Measurements from ENCODE around the gene AGPAT4.

The AGPAT4 gene

DNA sequence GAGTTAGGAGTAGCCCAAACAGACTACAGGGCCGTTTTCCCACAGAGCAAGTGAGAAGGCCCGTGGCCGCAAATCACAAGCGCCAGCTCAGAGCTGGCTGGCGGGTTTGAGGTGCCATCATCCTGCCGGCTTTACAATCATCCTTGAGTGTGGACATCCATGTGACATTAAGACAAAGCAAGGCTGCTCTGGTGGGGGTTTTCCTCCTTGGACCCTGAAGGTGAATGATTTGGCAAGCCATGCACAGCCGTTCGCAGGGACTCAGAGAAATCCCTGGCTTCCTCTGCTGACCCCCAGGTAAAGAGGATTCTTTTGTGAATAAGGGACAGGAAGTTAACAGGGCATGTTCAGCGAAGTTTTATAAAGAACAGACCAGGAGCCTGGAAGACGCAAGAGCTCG is 137.2 kb downstream of the AGPAT4 start:
- H3K27ac Mint-ChIP-seq, result peak overlapping the region; percentile 92
- H3K27me3 Mint-ChIP-seq (ENCODE audit: low read depth, poor library complexity), result no peaks in the 10 kb centered on the region
- no peak for DNase-seq
- H3K4me3 Mint-ChIP-seq, result no peak overlapping the region
- H3K36me3 Mint-ChIP-seq (ENCODE audit: low read depth), result peaks cover 76% of the 10 kb centered on the region
- H3K9me3 Mint-ChIP-seq, result no peaks in the 10 kb centered on the region
- peaks cover 18% of the 10 kb centered on the region for H3K4me1 Mint-ChIP-seq
- TF ChIP-seq CTCF (IDR thresholded peaks at IDR 0.05), result no peak

DNA sequence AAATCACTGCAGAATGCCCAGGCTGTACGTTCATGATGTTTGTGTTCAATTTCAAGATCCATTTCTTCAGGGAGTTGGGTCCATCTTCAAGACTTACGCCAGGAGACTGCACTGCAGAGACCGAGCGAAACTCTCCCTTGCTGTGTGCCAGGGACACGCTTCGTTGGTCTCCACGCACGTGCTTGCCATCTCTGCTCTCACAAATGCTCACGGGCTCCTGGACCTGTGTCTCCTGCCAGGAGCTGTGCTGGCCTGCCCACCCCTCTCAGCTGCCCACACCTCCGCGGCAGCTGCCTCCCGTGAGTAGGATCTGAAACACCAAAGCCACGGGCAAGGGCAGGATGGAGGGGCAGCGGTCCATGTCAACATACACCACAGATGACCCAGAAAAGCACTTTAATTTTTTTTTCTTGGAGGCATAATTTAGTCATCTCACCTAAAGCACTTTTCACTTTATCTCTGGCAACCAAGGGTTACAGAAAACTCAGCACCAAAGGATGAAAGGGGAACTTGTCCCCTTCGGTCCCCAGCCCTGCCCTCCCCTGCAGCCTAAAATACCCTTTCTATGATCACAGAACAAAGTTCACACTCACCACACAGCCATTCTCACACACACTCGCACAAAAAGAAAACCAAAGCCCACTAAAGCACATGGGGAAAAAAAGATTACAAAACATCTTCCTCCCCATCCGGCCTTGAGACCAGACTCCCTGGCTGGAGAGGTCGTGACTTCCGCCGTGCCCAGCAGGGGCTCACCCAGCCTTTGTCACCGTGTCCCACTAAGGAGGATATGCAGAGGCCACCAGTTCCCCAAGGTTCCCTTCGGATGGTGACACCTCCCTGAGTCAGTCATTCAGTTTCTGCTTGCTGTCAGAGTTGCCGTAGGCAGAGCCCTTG is 137.9 kb downstream of the AGPAT4 start:
- peaks cover 77% of the 10 kb centered on the region for H3K36me3 Mint-ChIP-seq (ENCODE audit: low read depth)
- no peaks in the 10 kb centered on the region for H3K9me3 Mint-ChIP-seq
- no peak for DNase-seq
- H3K27ac Mint-ChIP-seq, result peak overlapping the region; percentile 92
- no peaks in the 10 kb centered on the region for H3K27me3 Mint-ChIP-seq (ENCODE audit: low read depth, poor library complexity)
- H3K4me1 Mint-ChIP-seq, result peaks cover 18% of the 10 kb centered on the region
- no peak for TF ChIP-seq CTCF (IDR thresholded peaks at IDR 0.05)
- H3K4me3 Mint-ChIP-seq, result no peak overlapping the region

- Mint-ChIP-seq H3K27ac (no peak overlapping the region), H3K4me3 (no peak overlapping the region), H3K27me3 (ENCODE audit: low read depth, poor library complexity) (peaks cover 5% of the 10 kb centered on the region), H3K4me1 (peaks cover 18% of the 10 kb centered on the region), H3K9me3 (peaks cover 10% of the 10 kb centered on the region), H3K36me3 (ENCODE audit: low read depth) (peaks cover 89% of the 10 kb centered on the region)
- no peak for DNase-seq
- TF ChIP-seq CTCF (IDR thresholded peaks at IDR 0.05), result no peak
These were observed 139.1 kb downstream of the AGPAT4 start for GRCh38 chr6:161134550-161135298.

DNA sequence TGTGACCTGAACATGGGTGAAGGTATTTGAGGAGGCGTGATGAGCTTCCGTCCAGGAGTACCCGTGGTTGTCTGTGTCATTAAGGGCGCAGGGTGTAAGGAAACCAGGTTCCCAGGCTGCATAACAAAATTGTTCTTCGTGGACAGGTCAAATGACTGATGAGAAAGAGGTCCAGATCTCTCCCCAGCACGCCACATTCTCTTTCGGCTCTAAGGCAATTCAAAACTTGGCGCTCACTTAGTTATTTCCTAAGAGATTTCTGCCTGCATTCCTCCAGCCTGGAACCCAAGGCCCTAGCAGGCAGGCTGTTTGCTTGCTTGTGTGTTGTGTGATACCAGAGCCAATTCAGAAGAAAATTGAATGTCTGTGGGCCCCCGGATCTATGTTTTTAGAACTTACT is 139.9 kb downstream of the AGPAT4 start:
- peaks cover 18% of the 10 kb centered on the region for H3K4me1 Mint-ChIP-seq
- DNase-seq, result no peak
- H3K4me3 Mint-ChIP-seq, result no peak overlapping the region
- peaks cover 5% of the 10 kb centered on the region for H3K27me3 Mint-ChIP-seq (ENCODE audit: low read depth, poor library complexity)
- peaks cover 93% of the 10 kb centered on the region for H3K36me3 Mint-ChIP-seq (ENCODE audit: low read depth)
- H3K27ac Mint-ChIP-seq, result peak overlapping the region; percentile 18
- TF ChIP-seq CTCF (IDR thresholded peaks at IDR 0.05), result no peak
- peaks cover 18% of the 10 kb centered on the region for H3K9me3 Mint-ChIP-seq

- Mint-ChIP-seq H3K27me3 (ENCODE audit: low read depth, poor library complexity) (peaks cover 5% of the 10 kb centered on the region), H3K4me3 (no peak overlapping the region), H3K36me3 (ENCODE audit: low read depth) (peaks cover 100% of the 10 kb centered on the region), H3K27ac (no peak overlapping the region), H3K9me3 (peaks cover 34% of the 10 kb centered on the region), H3K4me1 (peaks cover 18% of the 10 kb centered on the region)
- TF ChIP-seq CTCF (IDR thresholded peaks at IDR 0.05), result no peak
- DNase-seq, result no peak
These were observed 141.5 kb downstream of the AGPAT4 start for GRCh38 chr6:161132384-161132783.

All from nephron progenitor cell (in vitro differentiated cells).